Glomerular endothelial cell (primary cell): ENCODE measurements around the gene CSRP3. TPM values are rescaled to one million over a fixed set of nuclear protein-coding genes. Genes with fewer than 3 reads are reported as not detected.

Experiments used
- DNase-seq: peaks from one replicate; pipeline ENCODE4 v3.0.0-alpha.2; 2011; ENCODE audit warnings: low read depth, low spot score; ENCODE audit errors: extremely low read depth
- total RNA-seq: library from RNA; depleted of rRNA; stranded (reverse); fragments of >200 nt; gene quantifications from 2 replicates; pipeline ENCODE4 v1.2.3, GENCODE V29; 2015

The CSRP3 gene
- total RNA-seq, 1 donor from 2014 or later = not detected

GRCh38 chr11:19191530-19192169 is 10.1 kb downstream of the CSRP3 start:
- DNase-seq = no peak

DNA sequence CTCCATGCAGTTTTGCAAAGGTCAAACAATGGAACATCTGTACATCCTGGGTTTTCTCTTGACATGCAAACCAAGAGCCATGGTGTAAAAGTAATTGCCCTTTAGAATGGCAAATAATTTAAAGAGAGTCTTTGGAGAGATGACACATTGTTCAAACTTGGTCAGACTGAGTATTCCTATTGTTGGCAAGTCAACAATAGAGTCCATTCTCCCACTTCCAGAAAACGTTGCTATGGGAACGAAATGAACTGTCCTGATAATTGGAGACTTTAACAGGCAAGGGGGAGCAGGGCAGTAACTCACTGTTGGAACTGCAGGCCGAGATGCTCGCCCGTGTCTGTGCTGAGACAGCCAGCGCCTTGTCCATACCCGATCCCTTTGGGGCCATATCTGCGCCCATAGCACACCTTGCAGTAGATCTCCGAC is 13.9 kb downstream of the CSRP3 start:
- no peak for DNase-seq

DNA sequence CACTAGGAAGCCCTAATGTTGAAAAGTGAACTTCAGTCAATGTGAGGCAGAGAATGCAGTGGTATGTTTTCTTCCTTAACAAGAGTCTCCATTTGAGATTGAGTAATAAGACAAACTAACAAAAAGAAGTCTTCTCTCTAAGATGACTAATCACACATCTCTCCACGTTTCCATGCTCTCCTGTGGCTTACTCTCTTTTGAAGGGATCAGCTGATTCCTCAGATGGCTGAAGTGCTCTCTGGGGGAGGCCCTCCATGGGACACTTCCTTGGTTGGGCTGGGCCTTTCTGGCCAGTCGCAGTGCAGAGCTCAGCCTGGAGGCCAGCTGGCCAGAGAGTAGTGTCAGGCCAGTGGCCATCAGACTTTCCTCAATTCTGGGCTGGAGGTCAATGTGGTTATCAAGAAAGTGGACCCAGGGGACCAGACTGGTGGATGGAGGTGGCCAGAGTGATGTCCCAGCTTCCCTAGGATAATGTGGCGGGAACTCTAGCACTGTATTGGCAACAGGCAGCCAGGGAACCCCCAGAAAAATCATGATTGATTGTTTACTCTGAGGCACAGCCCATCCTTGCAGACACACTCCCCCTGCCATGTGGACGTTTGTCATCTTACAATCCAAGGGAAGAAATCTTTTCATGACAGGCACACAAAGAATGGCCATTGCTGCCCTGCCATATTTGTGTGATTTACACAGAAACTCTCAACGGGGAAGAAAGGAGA is 14.5 kb downstream of the CSRP3 start:
- no peak for DNase-seq

DNA sequence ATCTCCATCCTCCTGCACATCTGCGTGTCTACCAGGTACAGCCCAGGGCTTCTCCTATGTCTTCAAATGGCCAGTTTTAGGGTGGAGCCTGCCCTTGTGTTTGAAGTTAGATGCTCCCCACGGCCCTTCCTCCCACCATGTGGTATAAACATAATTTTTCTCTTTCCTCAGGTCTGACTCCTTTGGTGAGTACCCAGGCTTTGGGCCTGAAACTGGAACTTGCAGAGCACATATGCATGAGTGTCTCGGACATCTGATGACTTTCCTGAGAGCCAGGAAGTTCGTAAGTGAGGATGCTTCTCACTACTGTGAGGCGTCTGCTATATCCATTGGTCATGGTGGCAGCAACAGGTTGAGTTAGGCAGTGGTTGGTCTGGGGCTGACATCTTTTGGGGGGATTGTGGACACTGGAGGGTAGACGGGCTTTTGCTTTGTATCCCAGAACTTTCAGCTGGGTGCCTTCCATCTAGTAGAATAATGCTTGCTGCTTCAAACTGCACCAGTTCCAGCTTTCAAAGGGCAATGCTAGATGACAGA is 16.2 kb downstream of the CSRP3 start:
- DNase-seq = no peak

DNA sequence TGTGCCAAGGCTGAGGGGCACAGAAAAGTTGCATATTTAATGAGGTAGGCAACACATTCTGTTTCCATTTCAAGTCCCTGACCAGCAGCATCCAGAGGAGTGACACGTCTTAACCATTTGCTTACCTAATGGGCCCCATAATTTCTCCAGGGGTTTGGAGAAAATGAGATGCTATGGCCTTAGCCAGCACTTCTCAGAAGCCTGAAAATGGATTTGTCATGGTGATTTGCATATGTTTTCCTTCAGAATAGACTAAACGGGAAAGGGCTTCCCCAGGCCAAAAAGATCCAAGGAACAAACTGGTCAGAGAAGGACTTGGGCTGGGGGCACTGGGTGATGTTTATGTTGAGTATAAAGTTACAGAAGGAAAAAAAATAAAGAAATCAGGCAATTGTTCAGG is 16.7 kb downstream of the CSRP3 start:
- no peak for DNase-seq

- DNase-seq = no peak
These were observed 18.1 kb downstream of the CSRP3 start for GRCh38 chr11:19183646-19184045.

DNA sequence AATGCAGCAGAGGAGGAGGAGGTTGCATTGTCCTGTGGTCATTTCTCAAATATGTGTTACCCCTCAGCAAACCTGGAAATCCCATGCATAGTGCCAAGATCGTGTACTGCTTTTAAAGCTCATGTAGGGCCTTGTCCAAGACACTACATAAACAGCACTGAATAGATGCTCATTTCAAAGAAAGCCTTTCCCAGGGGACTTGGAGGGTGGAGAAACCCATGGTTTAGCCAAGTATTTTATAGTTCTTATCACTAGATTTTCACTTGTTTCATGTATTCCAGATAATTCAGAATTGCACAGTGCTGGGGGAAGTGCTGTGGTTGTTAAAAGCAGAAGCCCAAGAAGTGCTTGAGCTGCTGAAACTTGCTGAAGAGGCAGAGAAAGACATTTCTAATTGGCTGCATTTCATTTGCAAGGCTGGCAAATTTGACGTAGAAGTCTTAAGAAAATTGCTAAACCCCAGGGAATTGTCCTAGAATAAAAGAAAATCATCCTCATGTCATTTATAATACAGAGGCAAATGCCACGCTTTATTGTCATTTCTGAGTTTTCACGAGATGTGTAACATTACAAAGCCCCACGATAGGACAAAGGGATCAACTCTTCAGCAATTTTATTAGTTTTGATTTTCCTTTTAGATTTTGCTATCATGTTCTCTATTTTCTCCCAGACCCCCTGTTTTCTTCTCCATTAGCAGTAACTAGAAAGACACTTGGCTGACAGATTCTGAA is 20.1 kb downstream of the CSRP3 start:
- no peak for DNase-seq

- DNase-seq = no peak
These were observed 25.1 kb downstream of the CSRP3 start for GRCh38 chr11:19176629-19177186.

DNA sequence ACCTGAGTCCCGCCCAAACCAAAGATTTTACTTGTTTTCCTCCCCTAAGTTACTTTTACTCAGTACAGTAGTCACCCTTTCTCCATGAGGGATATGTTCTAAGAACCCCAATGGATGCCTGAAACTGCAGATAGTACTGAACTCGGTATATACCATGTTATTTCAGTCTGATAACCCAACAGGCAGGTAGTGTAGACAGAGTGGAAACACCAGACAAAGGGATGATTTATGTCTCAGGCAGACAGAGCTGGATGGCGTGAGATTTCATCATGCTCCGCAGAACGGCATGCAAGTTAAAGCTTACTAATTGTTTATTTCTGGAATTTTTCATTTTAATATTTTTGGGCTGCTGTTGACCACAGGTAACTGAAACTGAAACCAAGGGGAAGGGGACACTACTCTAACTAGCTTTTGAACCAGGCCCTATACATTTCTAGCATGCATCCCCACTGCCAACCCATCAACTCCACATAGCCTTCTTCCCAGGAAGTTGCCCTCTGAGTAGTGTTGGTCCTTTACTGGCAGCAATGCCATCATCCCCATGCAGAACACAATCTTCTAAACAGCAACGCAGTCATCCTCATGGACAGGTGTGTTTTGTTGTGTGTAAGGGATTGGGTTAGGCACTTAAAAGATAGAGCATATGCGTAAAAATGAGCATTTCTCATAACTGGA is 27.7 kb downstream of the CSRP3 start:
- no peak for DNase-seq

DNA sequence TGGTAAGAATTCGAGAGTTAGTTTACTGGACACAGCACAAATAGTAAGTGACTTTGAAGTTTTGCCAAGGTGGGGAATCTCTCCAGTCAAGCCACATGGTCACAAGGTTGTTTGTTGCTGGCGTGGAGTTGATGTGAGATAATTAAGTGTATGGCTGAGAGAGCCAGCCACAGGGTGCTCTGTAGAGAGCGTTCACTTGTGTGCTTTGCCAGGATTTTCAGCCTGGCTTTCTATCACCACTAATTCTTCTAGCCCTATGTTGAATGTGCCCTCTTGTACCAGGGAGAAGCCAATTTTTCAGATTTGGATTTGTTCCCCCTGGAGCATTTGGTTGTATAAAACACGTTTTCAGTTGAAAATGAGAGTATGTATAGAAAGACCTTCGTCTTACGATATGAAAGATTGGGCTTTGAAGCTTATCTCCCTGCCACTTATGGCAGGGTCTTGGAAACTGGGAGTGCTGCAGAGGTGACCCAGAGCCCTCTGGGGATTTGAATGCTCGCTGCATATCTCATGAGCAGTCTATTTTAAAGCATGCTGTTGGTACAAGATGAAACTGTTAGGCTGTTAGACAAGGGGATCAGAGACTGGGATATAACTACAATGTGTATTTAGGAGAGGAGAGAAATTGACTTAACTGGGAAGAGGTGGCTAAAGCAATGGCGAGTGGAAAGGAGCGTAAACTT is 28.6 kb downstream of the CSRP3 start:
- no peak for DNase-seq

DNA sequence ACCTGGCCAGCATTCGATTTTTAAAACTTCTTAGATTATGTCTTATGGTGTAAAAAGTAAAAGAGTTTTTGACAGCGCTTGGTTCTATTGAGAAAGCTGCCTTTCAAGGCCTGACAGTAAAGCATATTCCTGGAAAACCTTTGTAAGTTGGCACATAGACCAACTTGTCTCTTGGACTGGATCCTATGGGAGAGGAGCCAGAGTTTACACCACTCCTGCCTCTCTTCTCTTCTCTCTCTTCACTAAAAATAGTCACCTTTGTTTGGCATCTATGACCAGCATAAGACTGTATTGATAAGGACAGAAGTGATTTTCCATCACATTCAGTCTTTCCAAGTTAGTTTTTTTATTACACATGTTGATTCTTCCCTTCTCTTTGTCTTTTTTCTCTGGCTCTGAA is 33.7 kb downstream of the CSRP3 start:
- no peak for DNase-seq

GRCh38 chr11:19164881-19165280 is 36.9 kb downstream of the CSRP3 start:
- DNase-seq = no peak

- DNase-seq = no peak
These were observed 37.4 kb downstream of the CSRP3 start for GRCh38 chr11:19164230-19164855.

DNA sequence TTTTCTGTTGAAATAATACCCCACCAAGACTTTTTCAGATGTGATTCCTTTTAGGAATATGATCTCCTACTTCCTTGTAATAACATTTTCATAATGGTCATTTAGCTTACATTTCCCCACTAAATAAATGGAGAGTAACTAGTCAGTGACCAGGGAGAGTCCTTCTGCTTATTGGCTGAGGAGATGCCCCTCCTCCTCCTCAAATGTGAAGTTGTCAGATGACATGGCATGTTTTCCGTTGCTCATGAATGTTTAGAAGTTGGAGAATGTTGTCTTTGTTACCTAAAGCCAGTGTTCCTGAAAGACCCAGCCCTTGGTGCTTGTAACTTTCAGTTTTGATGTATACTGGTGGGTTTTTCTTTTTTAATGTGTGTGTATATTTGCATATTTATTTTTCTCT is 38.2 kb downstream of the CSRP3 start:
- no peak for DNase-seq

DNA sequence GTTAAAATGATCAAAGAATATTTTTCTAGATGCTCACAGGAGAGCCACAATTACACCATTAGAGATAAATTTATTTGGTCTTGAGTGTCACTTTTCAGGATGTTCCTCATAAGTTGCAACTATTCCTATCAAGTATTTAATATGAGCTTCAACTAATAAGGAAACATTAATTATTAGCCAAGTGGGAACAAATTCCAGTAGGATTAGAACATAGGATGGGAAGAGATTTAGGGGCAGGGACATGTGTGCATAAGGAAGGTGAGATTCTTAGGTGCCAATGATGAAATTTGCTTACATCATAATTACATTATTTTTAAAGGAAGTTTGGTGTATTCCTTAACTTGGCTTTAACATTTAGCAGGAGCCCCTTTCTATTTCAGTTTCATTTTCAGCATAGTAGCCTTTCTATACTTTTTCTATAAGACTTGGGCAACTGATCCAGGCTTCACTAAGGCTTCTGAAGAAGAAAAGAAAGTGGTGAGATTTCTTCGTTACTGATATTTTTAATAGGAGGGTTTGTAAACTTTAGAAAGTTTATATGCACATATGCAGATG is 38.8 kb downstream of the CSRP3 start:
- DNase-seq = no peak

- no peak for DNase-seq
These were observed 40.1 kb downstream of the CSRP3 start for GRCh38 chr11:19161651-19162050.

GRCh38 chr11:19160847-19161246 is 40.9 kb downstream of the CSRP3 start:
- no peak for DNase-seq

GRCh38 chr11:19156892-19157291 is 44.9 kb downstream of the CSRP3 start:
- DNase-seq = no peak

DNA sequence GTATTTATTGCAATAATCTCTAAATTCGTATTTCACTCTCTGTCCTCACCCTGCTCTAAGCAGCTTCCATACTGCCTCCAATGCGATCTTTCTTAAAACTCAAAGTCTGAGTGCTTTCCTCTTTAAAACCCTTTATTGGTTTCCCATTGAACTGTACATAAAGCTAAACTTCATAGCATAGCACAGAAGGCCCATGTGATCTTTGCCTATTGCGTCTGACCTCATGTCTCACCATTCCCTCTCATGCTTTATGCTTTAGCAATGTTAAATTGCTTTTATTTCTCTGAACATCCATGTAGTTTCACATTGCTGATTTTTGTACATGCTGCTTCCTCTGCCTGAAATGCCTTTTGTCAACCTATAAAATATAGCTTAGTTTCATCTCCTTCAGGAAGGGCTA is 56.5 kb downstream of the CSRP3 start:
- DNase-seq = no peak
